BLaER1 treated with 17β-estradiol and CSF1 and Interleukin-3, amounts not matched to agents 10 nM and 100 nM (cell line): ENCODE measurements around the gene SUFU.

Experiments used
- H3K27ac ChIP-seq, 11 experiments: shearing (Covaris generic); formaldehyde crosslinking; 2 replicates each; pipeline ENCODE4 v1.8.1; 2022
- H3K27me3 ChIP-seq, 11 experiments: shearing (Covaris generic); formaldehyde crosslinking; 2 replicates each; pipeline ENCODE4 v1.8.1; 2022
- H3K36me3 ChIP-seq, 11 experiments: shearing (Covaris generic); formaldehyde crosslinking; 2 replicates each; pipeline ENCODE4 v1.8.1; 2022
- H3K4me1 ChIP-seq, 10 experiments: shearing (Covaris generic); formaldehyde crosslinking; 2 replicates each; pipeline ENCODE4 v1.8.1; 2022
- H3K4me2 ChIP-seq, 11 experiments: shearing (Covaris generic); formaldehyde crosslinking; 2 replicates each; pipeline ENCODE4 v1.8.1; 2022
- H3K4me3 ChIP-seq, 10 experiments: shearing (Covaris generic); formaldehyde crosslinking; 2 replicates each; pipeline ENCODE4 v1.8.1; 2022
- H3K9ac ChIP-seq, 11 experiments: shearing (Covaris generic); formaldehyde crosslinking; 2 replicates each; pipeline ENCODE4 v1.8.1; 2022
- H3K9me3 ChIP-seq, 11 experiments: shearing (Covaris generic); formaldehyde crosslinking; replicated peaks in 1 of 11; 2 replicates each; pipeline ENCODE4 v1.8.1; 2022
- H4K20me1 ChIP-seq, 11 experiments: shearing (Covaris generic); formaldehyde crosslinking; 2 replicates each; pipeline ENCODE4 v1.8.1; 2022
- Cebpa-rat ChIP-seq, 11 experiments: shearing (Covaris generic); IDR thresholded peaks; 2 replicates each; pipeline ENCODE4 v1.8.1; 2022

Gene SUFU

DNA sequence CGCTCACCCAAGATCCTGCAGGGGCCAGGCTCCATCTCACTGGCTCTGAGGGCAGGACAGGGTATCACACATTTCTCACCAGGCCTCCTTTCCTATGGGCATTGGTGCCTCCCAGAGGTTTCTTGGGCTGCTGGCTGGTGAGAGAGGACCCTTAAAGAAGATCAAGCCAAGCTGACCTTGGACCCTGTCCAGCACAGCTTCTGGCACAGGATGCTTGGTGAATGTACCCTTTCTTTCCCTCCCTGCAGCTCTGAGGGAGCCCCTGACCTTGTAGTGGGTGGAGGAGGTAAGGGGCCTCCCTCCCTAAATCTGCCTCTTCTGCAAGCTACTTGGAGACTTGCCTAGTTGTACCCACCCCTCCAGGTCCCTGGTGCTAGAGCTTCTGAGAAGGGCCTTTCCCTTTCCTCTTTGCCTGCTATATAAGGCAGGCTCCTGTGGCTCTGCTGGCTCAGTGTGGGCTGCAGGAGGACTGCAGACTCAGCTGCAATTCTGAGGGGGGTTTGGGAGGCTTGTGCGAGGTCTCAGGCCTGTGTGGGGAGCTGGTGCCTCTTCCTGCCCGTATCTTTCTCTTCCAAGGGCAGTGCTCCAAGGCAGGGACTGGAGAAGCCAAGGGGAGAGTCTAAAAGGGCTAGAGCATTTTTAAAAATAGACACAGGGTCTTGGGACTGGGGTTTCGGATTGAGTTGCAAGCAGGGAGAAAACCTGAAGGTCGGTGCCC is 128.8 kb downstream of the SUFU start:
- no peaks in the 10 kb centered on the region for H3K27me3 ChIP-seq
- peak overlapping the region in 3 of 10 experiments; percentile 6 to 51 (median 28); a peak in 5 of 20 replicates for H3K4me3 ChIP-seq
- H3K27ac ChIP-seq, result peak overlapping the region in 10 of 11 experiments; percentile 34 to 82 (median 66); a peak in 19 of 22 replicates
- peaks cover 0 to 25% (median 16%) of the 10 kb centered on the region in 11 experiments; a peak in 12 of 22 replicates for H3K36me3 ChIP-seq
- TF ChIP-seq Cebpa-rat (IDR thresholded peaks at IDR 0.05), result no peak
- no peaks in the 10 kb centered on the region for H3K9me3 ChIP-seq
- H3K4me2 ChIP-seq, result peak overlapping the region; percentile 65 to 89 (median 79)
- peaks cover 0 to 5% (median 0%) of the 10 kb centered on the region in 11 experiments; a peak in 2 of 22 replicates for H4K20me1 ChIP-seq
- H3K9ac ChIP-seq, result peak overlapping the region in 9 of 11 experiments; percentile 4 to 65 (median 59); a peak in 15 of 22 replicates
- peaks cover 84 to 93% (median 88%) of the 10 kb centered on the region in 10 experiments for H3K4me1 ChIP-seq

DNA sequence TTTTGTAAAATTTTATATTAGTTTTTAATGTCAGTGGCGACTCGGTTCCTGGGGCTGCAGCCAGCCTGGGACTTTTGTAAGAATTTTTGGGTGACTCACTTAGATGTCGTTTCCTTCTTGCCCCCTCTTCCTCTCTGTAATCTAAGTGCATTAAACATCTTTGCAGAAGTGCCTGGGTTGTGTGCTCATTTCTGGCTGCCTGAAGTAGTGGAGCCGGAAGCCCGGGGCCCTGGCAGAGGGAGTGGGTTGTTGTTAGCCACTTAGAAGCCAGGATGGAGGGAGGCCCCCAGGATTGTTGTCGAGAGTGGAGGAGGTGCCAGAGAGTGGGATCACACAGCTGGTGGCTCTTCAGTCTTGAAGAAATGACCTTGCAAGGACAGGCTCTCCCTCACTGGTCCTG is 129.5 kb downstream of the SUFU start:
- Histone ChIP-seq H3K27ac (peak overlapping the region; percentile 27 to 82 (median 65); a peak in 21 of 22 replicates), H3K9ac (peak overlapping the region in 9 of 11 experiments; percentile 13 to 65 (median 59); a peak in 16 of 22 replicates), H3K9me3 (no peaks in the 10 kb centered on the region), H3K4me3 (peak overlapping the region in 3 of 10 experiments; percentile 6 to 51 (median 28); a peak in 4 of 20 replicates), H3K27me3 (no peaks in the 10 kb centered on the region), H4K20me1 (peaks cover 0 to 5% (median 0%) of the 10 kb centered on the region in 11 experiments; a peak in 2 of 22 replicates), H3K4me2 (peak overlapping the region; percentile 65 to 89 (median 79)), H3K36me3 (peaks cover 0 to 25% (median 13%) of the 10 kb centered on the region in 11 experiments; a peak in 12 of 22 replicates), H3K4me1 (peaks cover 77 to 86% (median 81%) of the 10 kb centered on the region in 10 experiments)
- TF ChIP-seq Cebpa-rat (IDR thresholded peaks at IDR 0.05), result no peak

DNA sequence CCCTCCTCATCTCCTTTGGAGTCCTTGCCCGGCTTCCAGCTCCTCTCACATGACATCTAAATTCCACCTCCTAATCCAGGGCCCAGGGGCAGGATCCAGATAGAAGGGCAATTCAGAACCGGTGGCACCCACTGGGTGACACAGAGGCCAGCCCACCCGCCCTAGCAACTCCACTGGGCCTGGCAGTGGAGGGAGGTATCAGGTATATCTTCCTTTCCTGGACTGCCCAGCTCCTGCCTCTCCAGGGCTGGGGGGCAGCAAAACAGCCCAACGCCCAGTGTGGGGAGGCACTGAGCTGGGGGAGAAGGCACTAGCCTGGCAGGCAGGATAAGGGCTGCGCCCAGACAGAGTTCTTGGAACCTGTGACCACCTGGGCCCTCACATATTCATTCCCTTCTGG is 130.1 kb downstream of the SUFU start:
- H3K9ac ChIP-seq, result peak overlapping the region in 10 of 11 experiments; percentile 13 to 65 (median 58); a peak in 16 of 22 replicates
- no peaks in the 10 kb centered on the region for H3K9me3 ChIP-seq
- peak overlapping the region; percentile 65 to 89 (median 79) for H3K4me2 ChIP-seq
- no peak for TF ChIP-seq Cebpa-rat (IDR thresholded peaks at IDR 0.05)
- H3K4me1 ChIP-seq, result peaks cover 71 to 81% (median 76%) of the 10 kb centered on the region in 10 experiments
- H3K27ac ChIP-seq, result peak overlapping the region; percentile 27 to 82 (median 65); a peak in 21 of 22 replicates
- peaks cover 0 to 5% (median 0%) of the 10 kb centered on the region in 11 experiments; a peak in 2 of 22 replicates for H4K20me1 ChIP-seq
- no peaks in the 10 kb centered on the region for H3K27me3 ChIP-seq
- peak overlapping the region in 2 of 10 experiments; percentile 10 to 24; a peak in 1 of 20 replicates for H3K4me3 ChIP-seq
- H3K36me3 ChIP-seq, result peaks cover 0 to 25% (median 13%) of the 10 kb centered on the region in 11 experiments; a peak in 11 of 22 replicates

DNA sequence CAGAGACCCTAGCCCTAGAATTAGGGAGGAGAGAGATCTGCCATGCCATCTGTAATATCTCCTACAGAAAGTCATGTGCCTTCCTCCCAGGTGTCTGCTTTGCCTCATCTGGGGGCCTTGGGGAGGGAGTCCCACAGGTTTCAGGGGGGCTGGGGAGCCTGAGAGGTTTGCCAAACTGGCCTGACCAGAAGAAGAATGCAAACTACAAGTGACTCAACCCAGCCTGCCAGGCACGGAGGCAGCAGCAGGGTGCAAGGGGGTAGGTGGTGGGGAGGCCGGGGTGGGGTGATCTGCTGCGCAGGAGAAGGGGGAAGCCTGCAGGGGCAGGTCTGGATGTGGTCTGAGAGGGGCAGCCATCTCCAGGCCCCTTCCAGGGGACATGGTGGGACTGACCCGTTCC is 130.9 kb downstream of the SUFU start:
- Histone ChIP-seq H3K4me1 (peaks cover 63 to 72% (median 68%) of the 10 kb centered on the region in 10 experiments), H3K27ac (peak overlapping the region in 8 of 11 experiments; percentile 2 to 82 (median 51); a peak in 10 of 22 replicates), H3K36me3 (peaks cover 0 to 25% (median 13%) of the 10 kb centered on the region in 11 experiments; a peak in 11 of 22 replicates), H3K4me2 (peak overlapping the region; percentile 65 to 89 (median 79)), H3K27me3 (no peaks in the 10 kb centered on the region), H4K20me1 (peaks cover 0 to 5% (median 0%) of the 10 kb centered on the region in 11 experiments; a peak in 2 of 22 replicates), H3K4me3 (no peak overlapping the region), H3K9ac (0 out of 22 replicates have a peak overlapping the region, but pooled peaks of 1 of the 11 experiments have one; percentile 8), H3K9me3 (no peaks in the 10 kb centered on the region)
- TF ChIP-seq Cebpa-rat (IDR thresholded peaks at IDR 0.05), result no peak

DNA sequence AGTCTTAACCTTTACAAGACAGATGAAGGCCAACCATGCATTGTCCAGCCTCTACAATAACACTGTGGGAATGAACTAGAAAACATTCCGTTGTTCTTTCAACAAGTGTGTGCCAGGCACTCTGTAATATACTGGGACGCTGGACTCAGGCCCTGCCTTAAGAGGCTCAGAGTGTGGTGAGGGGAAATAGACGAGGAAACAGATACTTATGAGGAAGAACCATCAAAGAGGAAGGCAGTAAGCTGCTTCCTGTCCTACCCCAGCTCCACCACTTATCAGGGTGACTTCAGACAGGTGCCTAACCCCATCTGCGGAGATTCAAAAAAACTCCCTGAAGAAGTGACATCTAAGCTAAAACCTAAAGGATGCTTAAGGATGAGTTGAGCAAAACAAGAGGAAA is 131.6 kb downstream of the SUFU start:
- no peaks in the 10 kb centered on the region for H3K27me3 ChIP-seq
- no peaks in the 10 kb centered on the region for H3K9me3 ChIP-seq
- H3K27ac ChIP-seq, result peak overlapping the region in 8 of 11 experiments; percentile 2 to 82 (median 43); a peak in 9 of 22 replicates
- H3K4me1 ChIP-seq, result peaks cover 56 to 65% (median 61%) of the 10 kb centered on the region in 10 experiments
- H3K4me2 ChIP-seq, result peak overlapping the region; percentile 65 to 89 (median 79)
- peaks cover 0 to 5% (median 0%) of the 10 kb centered on the region in 11 experiments; a peak in 2 of 22 replicates for H4K20me1 ChIP-seq
- no peak overlapping the region for H3K4me3 ChIP-seq
- TF ChIP-seq Cebpa-rat (IDR thresholded peaks at IDR 0.05), result no peak
- H3K9ac ChIP-seq, result 0 out of 22 replicates have a peak overlapping the region, but pooled peaks of 1 of the 11 experiments have one; percentile 15
- H3K36me3 ChIP-seq, result peaks cover 0 to 20% (median 11%) of the 10 kb centered on the region in 11 experiments; a peak in 9 of 22 replicates

DNA sequence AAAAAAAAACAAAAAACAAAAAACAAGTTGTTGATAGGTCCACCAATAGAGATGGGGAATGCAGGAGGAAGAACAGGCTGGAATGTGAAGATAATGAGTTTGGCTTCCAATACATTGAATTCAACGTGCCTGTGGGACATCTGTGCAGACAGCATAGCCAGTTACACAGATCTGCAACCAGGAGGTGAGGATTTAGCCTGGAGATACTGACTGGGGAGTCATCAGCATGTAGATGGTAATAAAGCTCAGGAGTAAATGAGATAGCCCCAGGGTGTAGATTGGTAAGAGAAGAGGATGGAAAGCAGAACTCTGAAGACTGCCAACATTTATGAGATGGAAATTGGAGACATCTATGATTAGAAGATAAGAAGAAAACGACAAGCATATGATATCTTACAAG is 135.8 kb downstream of the SUFU start:
- peaks cover 20 to 30% (median 25%) of the 10 kb centered on the region in 10 experiments for H3K4me1 ChIP-seq
- TF ChIP-seq Cebpa-rat (IDR thresholded peaks at IDR 0.05), result no peak
- peaks cover 0 to 6% (median 0%) of the 10 kb centered on the region in 11 experiments; a peak in 1 of 22 replicates for H3K9me3 ChIP-seq
- H3K9ac ChIP-seq, result no peak overlapping the region
- no peak overlapping the region for H3K4me3 ChIP-seq
- peaks cover 0 to 7% (median 3%) of the 10 kb centered on the region in 11 experiments; a peak in 12 of 22 replicates for H4K20me1 ChIP-seq
- no peak overlapping the region for H3K27ac ChIP-seq
- no peak overlapping the region for H3K4me2 ChIP-seq
- no peaks in the 10 kb centered on the region for H3K27me3 ChIP-seq
- no peaks in the 10 kb centered on the region for H3K36me3 ChIP-seq

DNA sequence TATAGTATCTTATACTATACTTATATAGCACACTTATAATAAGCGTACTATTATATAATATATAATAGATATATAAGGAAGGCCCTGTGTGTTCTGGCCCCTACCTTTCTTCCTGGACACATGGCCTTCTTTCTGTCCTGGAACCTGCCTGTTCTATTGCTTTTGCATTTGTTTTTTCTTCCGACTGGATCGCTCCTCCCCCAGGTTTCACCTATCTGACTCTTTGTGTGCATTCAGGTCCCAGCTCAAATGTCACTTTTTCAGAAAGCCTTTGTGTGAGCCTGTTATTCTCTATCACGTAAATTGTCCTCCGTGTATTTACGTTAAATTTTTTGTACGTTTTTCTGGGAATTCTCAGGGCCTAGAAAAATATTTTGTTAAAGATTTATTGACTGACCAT is 137.6 kb downstream of the SUFU start:
- Histone ChIP-seq H4K20me1 (peaks cover under 1 to 19% (median 15%) of the 10 kb centered on the region in 11 experiments; a peak in 18 of 22 replicates), H3K36me3 (peaks cover 0 to 6% (median 0%) of the 10 kb centered on the region in 11 experiments; a peak in 2 of 22 replicates), H3K9me3 (peaks cover 0 to 6% (median 0%) of the 10 kb centered on the region in 11 experiments; a peak in 1 of 22 replicates), H3K4me3 (peak overlapping the region; percentile 78 to 100 (median 96)), H3K4me2 (peak overlapping the region; percentile 62 to 100 (median 80); a peak in 21 of 22 replicates), H3K4me1 (peaks cover 1 to 11% (median 6%) of the 10 kb centered on the region in 10 experiments; a peak in 12 of 20 replicates), H3K27ac (peak overlapping the region; percentile 73 to 99 (median 98); a peak in 21 of 22 replicates), H3K9ac (peak overlapping the region; percentile 75 to 99 (median 98); a peak in 21 of 22 replicates), H3K27me3 (no peaks in the 10 kb centered on the region)
- no peak for TF ChIP-seq Cebpa-rat (IDR thresholded peaks at IDR 0.05)

DNA sequence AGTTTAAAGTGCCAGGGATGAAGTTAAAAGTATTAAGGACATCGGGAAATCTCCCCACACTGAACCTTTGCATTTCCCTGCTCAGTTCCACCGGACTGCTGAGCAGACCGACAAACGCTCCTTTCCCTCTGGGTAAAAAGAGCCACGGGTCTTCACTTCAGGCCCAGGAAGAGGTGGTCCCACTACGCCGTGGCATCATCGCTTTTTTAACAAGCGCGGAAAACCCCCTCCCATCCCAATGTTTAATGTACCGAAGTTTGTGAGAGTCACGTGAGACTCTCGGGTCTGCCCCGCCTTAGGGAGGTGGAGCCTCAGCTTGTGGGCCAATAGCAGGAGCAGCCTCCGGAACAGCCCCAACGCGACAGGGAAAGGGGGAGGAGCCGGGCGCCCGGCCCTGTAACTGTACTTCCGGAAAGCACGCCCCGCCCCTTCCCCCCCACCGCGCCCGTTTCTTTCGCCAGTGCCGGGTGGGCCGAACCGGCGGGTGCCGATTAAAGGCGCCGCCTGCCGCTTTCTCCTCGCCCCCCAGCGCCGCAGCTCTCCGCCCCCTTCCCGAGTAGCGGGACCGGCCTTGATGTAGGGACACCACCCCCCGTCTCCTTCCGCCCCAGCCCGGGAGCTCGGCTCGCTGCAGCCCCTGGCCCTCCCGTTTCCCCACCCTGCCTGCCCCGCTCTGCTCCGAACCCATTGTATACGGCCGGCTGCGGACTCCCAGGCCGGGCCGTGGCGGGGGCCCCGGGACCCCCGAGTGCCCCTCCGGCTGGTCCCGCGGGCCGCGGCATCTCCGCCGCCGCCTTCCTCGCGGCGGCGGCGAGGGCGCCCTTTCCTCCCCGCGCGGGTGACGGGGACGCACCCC is 138.3 kb downstream of the SUFU start:
- peaks cover 0 to 10% (median 0%) of the 10 kb centered on the region in 11 experiments; a peak in 6 of 22 replicates for H3K36me3 ChIP-seq
- H3K27me3 ChIP-seq, result no peaks in the 10 kb centered on the region
- peak overlapping the region; percentile 78 to 100 (median 96) for H3K4me3 ChIP-seq
- peak overlapping the region; percentile 93 to 99 (median 98) for H3K27ac ChIP-seq
- peaks cover 5 to 18% (median 11%) of the 10 kb centered on the region in 10 experiments; a peak in 18 of 20 replicates for H3K4me1 ChIP-seq
- peaks cover 0 to 6% (median 0%) of the 10 kb centered on the region in 11 experiments; a peak in 1 of 22 replicates for H3K9me3 ChIP-seq
- no peak for TF ChIP-seq Cebpa-rat (IDR thresholded peaks at IDR 0.05)
- H3K9ac ChIP-seq, result peak overlapping the region; percentile 96 to 99 (median 98)
- H3K4me2 ChIP-seq, result peak overlapping the region; percentile 77 to 100 (median 98)
- H4K20me1 ChIP-seq, result peaks cover 8 to 26% (median 23%) of the 10 kb centered on the region in 11 experiments; a peak in 21 of 22 replicates
